ENCODE measurements around the gene PRH2. TPM values are rescaled to one million over a fixed set of nuclear protein-coding genes. Genes with fewer than 3 reads are reported as not detected.

PRH2 gene
- total and polyA plus RNA-seq, 2 of the 4 experiments (the other 2 are of a cell fraction) = 0.34 TPM; not detected in 1

Other genes with a start within 250 kb of the PRH2 start
- 33.7 and 60.8 TPM in 2 replicates for gene YBX3, start 205.9 kb upstream of the PRH2 start, total RNA-seq (2012; rRNA removed)
- gene YBX3, start 205.9 kb upstream of the PRH2 start, polyA plus RNA-seq (2012; rRNA removed) = 131 and 132 TPM in 2 replicates
- gene TAS2R7, start 126.6 kb upstream of the PRH2 start, total RNA-seq (2012; rRNA removed) = not detected in 2 replicates
- not detected in 2 replicates for gene TAS2R7, start 126.6 kb upstream of the PRH2 start, polyA plus RNA-seq (2012; rRNA removed)
- not detected in 2 replicates for gene TAS2R8, start 122.0 kb upstream of the PRH2 start, total RNA-seq (2012; rRNA removed)
- not detected in 2 replicates for gene TAS2R8, start 122.0 kb upstream of the PRH2 start, polyA plus RNA-seq (2012; rRNA removed)
- gene TAS2R9, start 119.1 kb upstream of the PRH2 start, total RNA-seq (2012; rRNA removed) = under 0.01 TPM in 1 of 2 replicates, not detected in the other
- not detected in 2 replicates for gene TAS2R9, start 119.1 kb upstream of the PRH2 start, polyA plus RNA-seq (2012; rRNA removed)
- 0.36 and 1.1 TPM in 2 replicates for gene TAS2R10, start 102.9 kb upstream of the PRH2 start, total RNA-seq (2012; rRNA removed)
- gene TAS2R10, start 102.9 kb upstream of the PRH2 start, polyA plus RNA-seq (2012; rRNA removed) = 0.07 TPM in 1 of 2 replicates, not detected in the other
- gene PRR4, start 79.8 kb upstream of the PRH2 start, total RNA-seq (2012; rRNA removed) = 0.72 and 0.83 TPM in 2 replicates
- 1.7 and 1.9 TPM in 2 replicates for gene PRR4, start 79.8 kb upstream of the PRH2 start, polyA plus RNA-seq (2012; rRNA removed)
- 16.7 and 18.8 TPM in 2 replicates for gene PRH1, start 45.0 kb upstream of the PRH2 start, total RNA-seq (2012; rRNA removed)
- gene PRH1, start 45.0 kb upstream of the PRH2 start, polyA plus RNA-seq (2012; rRNA removed) = 2.3 and 3.0 TPM in 2 replicates
- 0.90 and 1.4 TPM in 2 replicates for gene TAS2R13, start 19.7 kb upstream of the PRH2 start, total RNA-seq (2012; rRNA removed)
- gene TAS2R13, start 19.7 kb upstream of the PRH2 start, polyA plus RNA-seq (2012; rRNA removed) = 0.03 TPM in 1 of 2 replicates, not detected in the other
- gene TAS2R14, start 10.0 kb downstream of the PRH2 start, total RNA-seq (2012; rRNA removed) = 2.0 and 3.9 TPM in 2 replicates
- gene TAS2R14, start 10.0 kb downstream of the PRH2 start, polyA plus RNA-seq (2012; rRNA removed) = 1.1 and 1.6 TPM in 2 replicates
- gene TAS2R50, start 57.7 kb downstream of the PRH2 start, total RNA-seq (2012; rRNA removed) = 2.3 and 4.4 TPM in 2 replicates
- not detected in 2 replicates for gene TAS2R50, start 57.7 kb downstream of the PRH2 start, polyA plus RNA-seq (2012; rRNA removed)
- gene TAS2R20, start 69.1 kb downstream of the PRH2 start, total RNA-seq (2012; rRNA removed) = 3.4 and 3.9 TPM in 2 replicates
- 0.24 and 0.36 TPM in 2 replicates for gene TAS2R20, start 69.1 kb downstream of the PRH2 start, polyA plus RNA-seq (2012; rRNA removed)
- 5.0 and 8.1 TPM in 2 replicates for gene TAS2R19, start 93.4 kb downstream of the PRH2 start, total RNA-seq (2012; rRNA removed)
- 0.24 and 0.29 TPM in 2 replicates for gene TAS2R19, start 93.4 kb downstream of the PRH2 start, polyA plus RNA-seq (2012; rRNA removed)
- 4.3 and 8.6 TPM in 2 replicates for gene TAS2R31, start 102.2 kb downstream of the PRH2 start, total RNA-seq (2012; rRNA removed)
- 0.10 and 0.24 TPM in 2 replicates for gene TAS2R31, start 102.2 kb downstream of the PRH2 start, polyA plus RNA-seq (2012; rRNA removed)
- gene TAS2R46, start 133.1 kb downstream of the PRH2 start, total RNA-seq (2012; rRNA removed) = 3.3 and 4.7 TPM in 2 replicates
- gene TAS2R46, start 133.1 kb downstream of the PRH2 start, polyA plus RNA-seq (2012; rRNA removed) = 0.09 TPM in 1 of 2 replicates, not detected in the other
- gene TAS2R43, start 163.1 kb downstream of the PRH2 start, total RNA-seq (2012; rRNA removed) = 0.90 and 1.9 TPM in 2 replicates
- gene TAS2R43, start 163.1 kb downstream of the PRH2 start, polyA plus RNA-seq (2012; rRNA removed) = not detected in 2 replicates
- 5.0 and 7.2 TPM in 2 replicates for gene TAS2R30, start 205.4 kb downstream of the PRH2 start, total RNA-seq (2012; rRNA removed)
- gene TAS2R30, start 205.4 kb downstream of the PRH2 start, polyA plus RNA-seq (2012; rRNA removed) = 0.03 TPM in 1 of 2 replicates, not detected in the other
- 2.7 and 4.7 TPM in 2 replicates for gene SMIM10L1, start 242.0 kb downstream of the PRH2 start, total RNA-seq (2012; rRNA removed)
- 4.5 and 5.3 TPM in 2 replicates for gene SMIM10L1, start 242.0 kb downstream of the PRH2 start, polyA plus RNA-seq (2012; rRNA removed)